ENCODE results near the gene MDM2. TPM values are rescaled to one million over a fixed set of nuclear protein-coding genes. Genes with fewer than 3 reads are reported as not detected.

Gene MDM2
- total and polyA plus RNA-seq, 2 of the 13 experiments (the other 11 are each of a cell fraction or from before 2014, with no cell fraction given), result 29.3 to 314 TPM

DNA sequence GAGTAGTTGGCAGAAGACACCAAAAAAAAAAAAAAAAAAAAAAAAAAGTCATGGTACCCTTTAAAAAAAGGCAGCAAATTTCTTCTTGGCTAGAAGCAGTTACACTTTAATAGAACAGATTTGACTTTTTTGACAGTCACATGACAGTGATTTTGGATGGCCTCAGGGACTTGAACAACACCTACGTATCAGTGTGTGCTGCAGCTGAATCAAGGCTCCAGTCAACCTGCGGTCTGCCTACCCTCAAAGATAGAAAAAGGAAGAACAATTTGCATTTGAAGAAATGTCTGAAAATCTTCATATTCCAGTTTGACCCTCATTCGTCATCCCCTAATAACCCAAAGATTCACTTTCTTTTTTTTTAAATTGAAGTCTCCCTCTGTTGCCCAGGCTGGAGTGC is 53.9 kb downstream of the MDM2 start:
- Histone ChIP-seq H3K4me1 (ENCODE audit: insufficient read depth, low read length) (no peaks in the 10 kb centered on the region), H3K9ac (ENCODE audit: insufficient read depth, low read depth, low read length) (no peak overlapping the region), H3K27ac (ENCODE audit: extremely low read length, insufficient read depth, low read length) (no peak overlapping the region), H3K27me3 (ENCODE audit: control insufficient read depth in 1 of 2, insufficient read depth in 2 of 2, low read length in 2 of 2) (no peaks in the 10 kb centered on the region; a peak in 1 of 5 replicates), H4K20me1 (ENCODE audit: insufficient read depth, low read length) (no peaks in the 10 kb centered on the region), H3K4me3 (replicated peaks in 1 of 3; ENCODE audit: insufficient read depth in 1 of 3, low read depth in 2 of 3, low read length in 3 of 3) (no peak overlapping the region), H3K36me3 (replicated peaks in 1 of 2; ENCODE audit: control insufficient read depth in 1 of 2, insufficient read depth in 2 of 2, low read length in 2 of 2) (no peaks in the 10 kb centered on the region), H2AFZ (ENCODE audit: low read length) (no peak overlapping the region), H3K79me2 (ENCODE audit: insufficient read depth, low read length) (no peaks in the 10 kb centered on the region), H3K9me3 (ENCODE audit: low read length) (no peaks in the 10 kb centered on the region), H3K4me2 (ENCODE audit: low read depth, low read length) (no peak overlapping the region)
- BruUV-seq (replicated peaks), result no TSS peak
- TF ChIP-seq ETV6 (CRISPR knock-in tag; conservative IDR thresholded peaks at IDR 0.05) (no peak), GFI1 (CRISPR knock-in tag; IDR thresholded peaks at IDR 0.05; ENCODE audit: borderline replicate concordance) (no peak), ZHX1 (CRISPR knock-in tag; IDR thresholded peaks at IDR 0.05; ENCODE audit: low read depth) (no peak), NR2F6 (IDR thresholded peaks at IDR 0.05) (no peak), NR2F6 (CRISPR knock-in tag; IDR thresholded peaks at IDR 0.05) (no peak), KLF13 (CRISPR knock-in tag; IDR thresholded peaks at IDR 0.05) (no peak), PRDM15 (CRISPR knock-in tag; IDR thresholded peaks at IDR 0.05) (no peak)
- no peak for DNase-seq (ENCODE audit: low spot score)
- intact Hi-C loops (cut with micrococcal nuclease; ENCODE audit: unreplicated experiment), result loop anchor here (5.0 kb wide), 1 partner anchor 295 kb away; no protein-coding TSS in a partner anchor
- ATAC-seq, result no peak
- POLR2A ChIA-PET, result no interaction called here
- WGBS (ENCODE audit: low lambda C conversion rate), result 54% methylated on average over 3 of the region's 3 CpGs
- in situ Hi-C loops (cut with HindIII; ENCODE audit: extremely low pct_ligation_motif_present, low pct_unique_long_range_greater_than_20kb), result no loop called here
- FAIRE-seq, result no peak
- CTCF ChIA-PET (ENCODE audit: low intra/inter-chr PET ratio, low total read pairs), result no interaction called here

Data from HepG2 (cell line).